HG02763 (cell line): ENCODE data around the gene FANCG.

Source experiments
- ATAC-seq: cut with Tn5 transposase; IDR thresholded peaks from one replicate; pipeline ENCODE4 v1.9.1; 2021; ENCODE audit warnings: mild to moderate bottlenecking, moderate library complexity; ENCODE audit not compliant: unreplicated experiment

FANCG gene

DNA sequence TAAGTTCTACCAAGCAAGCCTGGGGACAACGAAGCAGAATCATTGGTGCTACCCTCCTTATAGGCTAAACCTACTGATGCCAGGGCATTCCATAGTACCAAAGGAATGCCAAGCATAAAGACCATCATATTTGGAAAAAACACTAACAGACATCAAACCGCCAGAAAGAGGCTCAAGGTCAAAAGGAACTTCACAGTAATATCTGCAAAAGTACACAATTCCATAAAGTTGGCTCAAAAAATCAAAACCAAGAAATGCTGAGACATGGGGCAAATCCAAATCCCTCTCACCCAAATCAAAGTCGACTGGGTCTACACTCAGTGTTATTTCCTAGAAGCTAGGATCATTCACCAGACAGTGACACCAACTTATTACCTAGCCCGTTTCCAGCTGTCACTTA lies 10.7 kb downstream of the FANCG start:
- no peak for ATAC-seq

DNA sequence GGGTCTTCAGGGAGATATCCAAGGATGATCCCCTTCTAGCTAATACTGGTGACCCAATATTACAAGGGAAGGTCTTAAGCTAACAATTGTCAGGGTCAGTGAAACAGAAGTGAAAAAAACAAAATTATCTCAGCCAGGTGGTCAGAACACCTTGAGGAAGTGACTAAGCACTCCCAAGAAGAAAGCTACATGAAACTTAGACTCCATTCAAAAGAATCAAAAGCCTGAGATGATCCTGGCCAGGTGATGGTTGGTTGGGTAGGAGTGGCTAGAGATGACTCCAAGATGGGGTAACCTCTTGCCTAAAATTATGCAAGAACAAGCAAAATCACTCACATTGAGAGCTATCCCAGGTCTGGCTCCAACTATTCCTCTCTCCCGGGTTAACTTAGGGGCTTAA lies 12.7 kb downstream of the FANCG start:
- no peak for ATAC-seq

DNA sequence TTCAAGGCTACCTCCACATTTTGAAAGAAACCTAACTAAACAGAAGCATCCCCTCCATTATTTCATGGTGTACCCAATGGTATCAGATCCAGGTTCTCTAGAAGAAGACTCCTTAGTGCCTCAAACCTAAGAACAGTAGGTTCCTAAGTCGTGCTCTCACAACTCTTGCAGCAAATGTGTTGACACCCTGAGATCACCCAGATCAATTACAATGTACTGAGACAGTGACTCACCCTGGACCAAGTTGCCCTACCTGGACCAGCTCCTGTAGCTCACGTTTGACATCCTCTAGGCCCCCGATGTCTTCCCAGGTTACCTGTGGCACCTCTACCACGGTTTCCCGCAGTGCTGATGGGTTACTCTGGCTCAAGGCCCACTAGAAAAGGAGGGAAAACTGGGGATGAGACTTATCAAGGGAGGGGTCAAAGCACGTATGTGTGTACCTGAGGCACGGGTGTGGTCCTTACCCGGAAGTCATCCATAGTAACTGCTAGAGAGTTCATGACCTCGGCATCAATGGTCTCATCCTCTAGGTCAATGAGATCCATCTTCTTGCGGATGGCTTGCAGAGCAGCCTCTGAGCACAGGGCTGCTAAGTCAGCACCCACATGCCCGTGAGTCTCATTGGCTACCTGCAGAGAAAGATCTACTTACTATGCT lies 19.1 kb downstream of the FANCG start:
- no peak for ATAC-seq

DNA sequence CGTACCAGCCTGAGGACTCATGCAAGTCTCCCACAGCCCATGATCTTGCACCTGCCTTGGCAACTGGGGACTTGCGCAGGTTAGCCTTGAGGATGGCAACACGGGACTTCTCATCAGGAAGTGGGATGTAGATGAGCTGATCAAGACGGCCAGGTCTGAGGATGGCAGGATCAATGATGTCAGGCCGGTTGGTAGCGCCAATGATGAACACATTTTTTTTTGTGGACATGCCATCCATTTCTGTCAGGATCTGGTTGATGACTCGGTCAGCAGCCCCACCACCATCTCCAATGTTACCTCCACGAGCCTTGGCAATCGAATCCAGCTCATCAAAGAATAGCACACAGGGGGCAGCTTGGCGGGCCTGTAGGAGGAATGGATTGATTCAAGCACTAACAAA lies 20.3 kb downstream of the FANCG start:
- no peak for ATAC-seq

DNA sequence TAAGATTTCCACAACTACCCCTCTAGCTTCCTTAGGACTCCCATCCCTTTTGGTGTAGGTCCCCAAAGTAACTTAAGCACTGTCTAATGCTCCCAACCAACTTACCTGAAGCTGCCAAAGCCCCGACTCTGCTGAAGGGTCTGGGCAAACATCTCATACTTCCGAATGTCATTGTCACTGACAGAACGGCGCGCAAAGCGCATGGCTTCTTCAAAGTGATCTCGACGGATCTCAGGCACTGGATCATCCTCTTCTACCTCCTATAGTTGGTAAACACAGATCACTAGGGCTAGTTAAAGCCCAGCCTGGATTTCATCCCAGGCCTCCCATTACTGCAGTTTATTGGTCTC lies 22.5 kb downstream of the FANCG start:
- ATAC-seq, result no peak

DNA sequence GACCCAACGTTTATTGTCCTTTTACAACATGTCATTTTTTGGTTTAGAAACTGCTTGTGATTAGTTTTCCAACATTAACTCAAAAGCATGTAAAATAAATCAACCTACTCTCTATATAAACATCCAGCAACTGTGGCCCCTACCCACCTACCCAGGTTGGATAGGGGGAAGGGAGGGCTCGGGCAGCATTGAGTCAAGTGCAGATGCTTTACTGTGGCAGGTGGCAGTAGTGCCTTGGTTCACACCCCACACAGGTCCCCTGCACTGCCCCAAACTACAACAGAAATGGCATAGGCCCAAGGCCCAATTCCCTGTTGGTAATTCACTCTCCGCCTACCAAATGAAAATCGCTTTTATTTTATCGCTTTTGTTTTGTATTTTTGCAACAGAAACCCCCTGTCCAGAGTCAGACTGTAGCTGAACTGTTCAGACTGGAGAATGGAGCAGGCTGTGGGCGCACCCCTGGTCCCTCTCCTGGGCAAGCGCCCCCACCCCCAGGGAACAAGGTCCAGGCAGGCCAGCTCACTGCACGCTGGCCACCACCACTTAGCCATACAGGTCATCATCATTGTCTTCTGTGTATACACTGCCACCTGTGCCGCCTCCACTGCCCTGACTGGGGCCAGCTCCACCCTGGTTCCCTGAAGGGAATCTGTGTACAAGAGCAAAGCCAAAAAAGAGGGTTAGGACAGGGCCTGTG lies 23.0 kb downstream of the FANCG start:
- no peak for ATAC-seq

DNA sequence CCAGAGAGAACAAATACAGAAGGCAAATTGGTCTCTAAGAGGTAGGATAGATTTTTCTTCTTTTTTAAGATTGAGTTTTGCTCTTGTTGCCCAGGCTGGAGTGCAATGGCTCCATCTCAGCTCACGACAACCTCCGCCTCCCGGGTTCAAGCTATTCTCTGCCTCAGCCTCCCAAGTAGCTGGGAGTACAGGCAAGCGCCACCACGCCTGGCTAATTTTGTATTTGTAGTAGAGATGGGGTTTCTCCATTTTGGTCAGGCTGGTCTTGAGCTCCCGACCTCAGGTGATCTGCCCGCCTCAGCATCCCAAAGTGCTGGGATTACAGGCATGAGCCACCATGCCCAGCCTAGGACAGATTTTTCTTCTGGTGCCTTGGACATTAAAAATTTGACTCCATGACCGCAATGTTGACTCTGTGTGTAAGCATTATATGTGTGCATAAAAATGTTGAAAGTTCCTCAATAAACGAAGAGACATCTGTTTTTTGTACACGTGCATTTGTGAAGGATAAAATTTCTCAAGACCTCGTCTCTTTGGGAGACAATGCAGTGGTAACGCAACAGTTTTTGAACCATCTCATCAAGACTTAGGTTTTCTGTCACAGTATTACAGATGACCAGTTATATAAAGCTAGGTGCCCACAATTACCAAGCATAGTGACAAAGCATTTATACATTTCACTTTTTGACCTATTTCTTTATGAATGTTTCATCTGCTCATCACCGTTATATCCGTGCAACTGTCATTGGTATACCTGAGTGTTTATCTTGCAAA lies 24.7 kb downstream of the FANCG start:
- no peak for ATAC-seq

DNA sequence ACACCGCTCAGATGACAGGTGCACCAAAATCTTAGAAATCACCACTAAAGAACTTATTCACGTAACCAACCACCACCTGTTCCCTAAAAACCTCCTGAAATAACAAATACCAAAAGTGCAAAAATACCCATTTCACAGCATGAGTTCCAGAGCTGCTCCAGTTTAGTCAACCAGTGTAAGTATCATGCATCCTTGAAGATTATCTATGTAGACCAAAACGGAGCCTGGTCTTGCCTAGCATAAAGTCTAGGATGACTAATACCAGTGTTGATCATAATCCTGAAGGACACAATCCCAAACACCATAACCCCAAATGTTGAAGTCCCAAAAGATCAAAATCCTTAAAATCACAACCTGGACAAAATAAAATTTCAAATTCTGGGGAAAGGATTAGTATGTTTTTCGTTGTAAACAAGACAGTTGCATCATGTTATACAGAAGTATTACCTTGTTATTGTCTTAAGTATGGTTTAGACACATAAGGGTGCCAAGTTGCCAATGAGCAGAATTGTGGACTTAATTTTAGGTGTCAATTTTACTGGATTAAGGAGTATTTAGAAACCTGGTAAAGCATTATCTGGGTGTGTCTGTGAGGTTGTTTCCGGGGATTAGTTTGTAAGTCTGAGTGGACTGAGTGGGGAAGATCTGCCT lies 25.4 kb downstream of the FANCG start:
- ATAC-seq, result no peak

DNA sequence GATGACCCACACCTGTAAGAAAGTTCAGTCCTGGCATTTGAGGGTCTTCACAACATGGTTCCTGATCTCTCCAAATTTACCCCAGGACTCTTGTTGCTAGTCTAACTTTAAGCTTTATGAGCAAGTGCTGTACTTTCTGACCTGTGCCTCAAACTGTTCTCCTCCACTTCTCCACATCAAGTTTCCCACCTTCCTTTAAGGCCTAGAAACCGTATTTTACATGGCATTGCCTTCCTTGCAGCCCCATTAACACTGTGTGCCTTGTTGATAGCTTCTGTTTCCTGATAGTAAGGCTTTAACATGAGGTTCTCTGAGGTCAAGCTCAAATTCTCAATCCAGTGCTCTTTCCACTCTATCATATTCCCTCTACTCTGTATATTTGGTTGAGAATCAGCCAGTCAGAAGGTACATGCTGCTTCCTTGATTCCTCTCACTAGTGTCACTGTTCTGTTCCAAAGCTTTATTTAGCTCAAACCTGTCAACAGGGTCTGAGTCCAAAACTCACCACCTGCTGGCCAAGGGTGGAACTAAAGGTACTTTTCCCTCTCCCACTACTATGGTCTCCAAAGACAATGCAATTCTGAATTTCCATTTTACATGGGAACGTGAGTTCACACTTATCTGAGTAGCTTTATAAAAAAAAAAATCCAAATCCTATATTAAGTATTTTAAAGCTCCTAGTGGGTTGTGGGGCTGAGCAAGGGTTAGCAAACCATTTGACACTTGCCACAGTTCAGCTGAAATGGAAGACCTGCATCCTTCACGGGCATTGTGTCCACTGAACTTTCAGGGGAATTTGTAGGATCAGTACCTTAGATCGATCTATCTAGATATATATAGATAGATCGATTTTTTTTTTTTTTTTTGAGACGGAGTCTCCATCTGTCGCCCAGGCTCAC lies 28.4 kb downstream of the FANCG start:
- ATAC-seq, result no peak

DNA sequence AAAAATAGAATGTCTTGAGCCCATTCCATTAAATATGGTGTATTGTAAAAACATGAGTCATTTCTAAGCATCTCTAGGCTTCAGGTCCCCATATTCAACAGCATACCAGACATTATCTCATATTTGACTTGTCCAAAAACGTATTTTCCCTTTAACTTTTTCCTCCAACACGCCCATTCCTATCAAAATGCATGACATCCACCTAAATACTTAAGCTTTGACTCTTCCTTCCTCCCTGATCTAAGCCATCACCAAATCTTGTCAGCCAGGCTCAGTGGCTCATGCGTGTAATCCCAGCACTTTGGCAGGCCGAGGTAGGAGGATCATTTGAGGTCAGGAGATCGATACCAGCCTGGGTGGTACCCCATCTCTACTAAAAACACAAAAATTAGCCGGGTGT lies 31.2 kb downstream of the FANCG start:
- no peak for ATAC-seq

DNA sequence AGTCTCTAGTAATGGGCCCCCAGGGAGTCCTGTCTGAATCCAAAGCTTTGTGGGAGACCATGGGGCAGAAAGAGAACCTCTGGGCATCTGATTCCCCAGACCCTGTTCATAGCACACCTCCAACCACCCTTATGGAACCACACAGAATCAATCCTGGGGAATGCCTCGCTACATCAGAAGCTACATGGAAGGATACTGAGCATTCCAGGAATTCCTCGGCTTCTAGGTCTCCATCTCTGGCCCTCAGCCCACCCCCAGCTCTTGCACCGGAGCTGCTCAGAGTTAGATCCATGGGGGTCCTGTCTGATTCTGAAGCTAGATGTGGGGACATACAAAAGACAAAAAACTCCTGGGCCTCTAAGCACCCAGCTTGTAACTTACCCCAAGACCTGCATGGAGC lies 35.7 kb downstream of the FANCG start:
- ATAC-seq, result no peak

DNA sequence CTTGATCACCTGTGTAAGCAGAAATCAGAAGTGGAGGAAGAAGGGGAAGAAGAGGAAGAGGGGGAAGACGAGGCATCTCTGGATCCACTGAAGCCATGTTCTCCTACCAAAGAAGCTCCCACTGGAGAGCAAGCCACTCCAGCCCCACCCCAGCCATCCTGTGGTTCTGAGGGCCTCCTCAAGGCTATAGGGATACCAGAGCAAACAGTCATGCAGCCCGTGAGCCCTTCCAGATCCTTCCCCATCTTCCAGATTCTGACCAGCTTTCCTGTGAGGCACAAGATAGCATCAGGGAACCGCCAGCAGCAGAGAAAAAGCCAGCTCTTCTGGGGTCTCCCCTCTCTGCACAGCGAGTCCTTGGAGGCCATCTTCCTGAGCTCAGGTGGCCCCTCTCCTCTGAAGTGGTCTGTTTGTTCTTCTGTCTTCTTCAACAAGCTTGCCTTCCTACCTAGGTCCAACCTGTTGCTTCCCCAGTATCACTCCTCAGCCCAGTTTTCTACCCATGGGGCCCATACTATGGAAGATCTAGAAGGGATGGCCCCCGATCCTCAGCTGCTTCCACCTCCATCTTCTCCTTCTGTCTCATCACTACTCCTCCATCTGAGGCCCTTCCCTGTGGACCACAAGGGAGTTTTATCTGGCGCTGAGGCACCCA lies 36.7 kb downstream of the FANCG start:
- ATAC-seq, result no peak

DNA sequence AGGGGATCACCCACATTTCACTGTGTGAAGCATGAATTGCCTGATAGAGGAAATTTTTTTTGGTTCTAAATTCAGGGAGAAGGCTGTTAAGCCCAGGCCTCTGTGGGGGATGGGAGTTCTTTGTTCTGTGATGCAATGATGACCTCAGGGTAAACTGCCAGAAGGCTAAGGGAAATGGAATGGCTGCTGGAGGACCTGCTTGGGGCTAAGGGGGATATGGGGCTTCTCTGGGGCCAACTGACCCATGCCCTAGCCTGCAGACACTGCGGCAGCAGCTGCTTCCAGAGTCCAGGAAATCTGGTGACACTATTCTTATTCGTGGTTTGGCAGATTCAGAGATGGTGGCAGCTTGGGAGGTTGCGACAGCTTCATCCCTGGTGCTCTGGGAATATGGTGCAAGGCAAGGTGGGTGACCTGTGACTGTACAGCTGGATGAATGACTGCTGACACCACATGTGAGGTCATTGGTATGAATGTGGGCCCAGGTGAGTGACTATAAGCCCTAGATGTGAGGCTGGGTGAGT lies 37.6 kb downstream of the FANCG start:
- no peak for ATAC-seq

DNA sequence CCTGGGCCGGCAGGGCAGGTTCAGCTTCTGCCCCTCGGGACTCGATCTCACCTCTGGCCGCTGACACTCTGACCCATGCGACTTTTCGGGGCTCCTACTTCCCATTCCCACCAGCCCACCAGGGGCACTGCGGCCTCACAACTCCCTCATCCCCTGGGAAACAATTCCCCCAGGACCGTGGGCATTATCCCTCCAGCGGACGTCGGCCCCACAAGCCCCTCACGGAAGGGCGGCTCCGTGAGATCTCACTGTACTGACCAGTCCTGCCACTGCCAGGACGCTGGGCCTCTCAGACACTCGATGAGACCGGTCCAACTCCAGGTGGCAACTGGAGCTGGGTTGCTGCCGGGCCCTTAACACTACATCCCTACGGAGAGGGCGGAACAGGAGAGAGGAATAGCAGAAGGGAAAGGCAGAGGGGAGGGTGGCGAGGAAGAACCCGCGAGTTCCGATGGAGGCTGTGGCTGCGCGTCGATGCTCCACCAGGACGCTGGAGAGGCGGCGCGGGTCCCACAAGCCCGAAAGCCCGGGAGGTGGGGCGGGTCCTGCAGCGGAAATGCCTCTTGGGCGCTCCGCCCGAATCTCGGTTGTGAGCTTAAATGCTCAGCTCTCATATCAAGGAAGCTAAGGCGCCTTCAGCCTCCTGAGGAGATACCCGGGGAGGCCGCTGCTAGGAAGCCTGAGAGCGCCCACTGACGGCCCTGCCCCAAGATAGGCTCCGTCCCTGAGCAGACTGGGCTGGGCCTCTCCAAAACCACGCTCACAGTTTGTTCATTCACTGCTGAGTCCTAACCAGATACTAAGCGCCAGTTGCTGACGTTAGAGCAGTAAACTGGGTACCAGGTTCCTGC lies 43.7 kb downstream of the FANCG start:
- no peak for ATAC-seq

DNA sequence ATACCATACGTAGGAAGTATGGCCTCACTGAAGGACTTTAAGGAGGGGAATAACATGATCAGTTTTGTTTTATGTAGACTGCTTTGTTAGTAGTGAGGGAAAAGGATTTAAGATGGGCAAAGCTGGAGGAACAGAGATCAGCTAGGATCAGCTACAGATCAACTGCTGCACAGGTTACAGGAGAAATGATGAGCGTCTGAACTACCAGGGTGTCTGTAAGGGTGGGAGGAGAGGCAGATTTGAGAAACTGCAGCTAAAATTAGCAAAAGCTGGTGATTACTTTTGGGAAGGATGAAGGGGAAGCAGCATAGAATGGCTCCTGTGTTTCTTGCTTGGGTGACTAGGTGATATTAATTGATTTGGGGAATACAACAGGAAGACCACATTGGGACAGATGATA lies 46.6 kb downstream of the FANCG start:
- ATAC-seq, result no peak

DNA sequence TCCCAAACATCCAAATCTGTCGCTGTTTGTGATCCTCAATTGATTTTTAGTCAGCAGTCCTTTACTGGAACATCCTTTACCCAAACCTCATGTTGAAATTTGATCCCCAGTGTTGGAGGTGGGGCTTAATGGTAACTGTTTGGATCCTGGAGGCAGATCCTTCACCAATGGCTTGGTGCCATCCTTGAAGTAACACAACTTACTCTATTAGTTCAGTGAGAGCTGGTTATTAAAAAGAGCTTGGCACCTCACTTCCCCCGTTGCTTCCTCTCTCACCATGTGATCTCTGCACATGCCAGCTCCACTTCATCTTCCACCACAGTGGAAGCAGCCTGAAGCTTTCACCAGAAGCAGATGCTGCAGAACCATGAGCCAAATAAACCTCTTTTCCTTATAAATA lies 49.9 kb downstream of the FANCG start:
- ATAC-seq, result no peak

DNA sequence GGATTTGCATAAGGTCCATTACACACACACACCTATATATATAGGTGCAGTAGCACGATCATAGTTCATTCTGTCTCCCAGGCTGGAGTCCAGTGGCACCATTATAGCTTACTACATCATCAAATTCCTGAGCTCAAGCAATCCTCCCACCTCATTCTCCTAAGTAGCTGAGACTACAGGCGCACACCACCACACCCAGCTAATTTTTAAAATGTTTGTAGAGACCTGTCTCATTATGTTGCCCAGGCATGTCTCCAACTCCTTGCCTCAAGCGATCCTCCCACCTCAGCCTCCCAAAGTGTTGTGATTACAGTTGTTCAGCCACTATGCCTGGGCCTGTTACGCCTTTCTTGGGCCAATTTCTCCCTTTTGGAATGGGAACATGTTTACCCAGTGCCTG lies 50.5 kb downstream of the FANCG start:
- no peak for ATAC-seq

DNA sequence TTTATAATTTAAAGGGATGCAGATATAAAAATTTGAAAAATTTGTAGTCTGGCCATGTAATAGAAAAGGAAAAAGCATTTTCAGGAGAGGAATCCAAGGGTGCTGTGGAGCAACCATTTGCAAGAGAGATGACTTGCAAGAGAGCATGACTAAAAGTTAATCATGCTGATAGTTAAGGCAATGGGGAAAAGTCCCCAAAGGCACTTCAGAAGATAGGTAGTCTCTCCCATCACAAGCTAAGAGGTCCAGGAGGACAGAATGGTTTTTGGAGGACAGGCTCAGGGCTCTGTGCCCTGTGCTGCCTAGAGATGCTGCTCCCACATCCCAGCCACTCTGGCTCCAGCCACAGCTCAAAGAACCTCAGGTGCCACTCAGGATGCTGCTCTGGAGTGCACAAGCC lies 51.4 kb downstream of the FANCG start:
- no peak for ATAC-seq

DNA sequence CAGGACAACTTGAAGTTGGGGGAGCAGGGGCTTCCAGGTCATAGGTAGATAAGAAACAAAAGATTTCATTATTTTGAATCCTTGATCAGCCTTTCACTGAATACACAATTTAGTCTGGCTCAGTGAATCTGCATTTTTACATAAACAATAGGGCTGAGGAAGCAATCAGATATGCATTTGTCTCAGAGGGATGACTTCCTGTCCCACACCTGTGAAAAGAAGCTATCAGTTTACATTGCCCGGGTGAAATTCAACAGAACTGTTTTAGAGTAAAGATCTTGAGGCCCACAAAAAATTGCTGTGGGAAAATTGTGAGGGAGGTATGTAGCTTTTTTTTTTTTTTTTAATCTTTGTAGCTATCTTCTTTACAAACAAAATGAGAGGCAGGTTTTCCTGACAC lies 51.9 kb downstream of the FANCG start:
- ATAC-seq, result no peak
